HG03571 (cell line): Measurements from ENCODE around the gene KNSTRN.

Experiments
- ATAC-seq: cut with Tn5 transposase; IDR thresholded peaks from one replicate; pipeline ENCODE4 v1.9.1; 2021; ENCODE audit not compliant: unreplicated experiment

The KNSTRN gene

GRCh38 chr15:40428185-40428584 lies 45.7 kb downstream of the KNSTRN start:
- no peak for ATAC-seq

DNA sequence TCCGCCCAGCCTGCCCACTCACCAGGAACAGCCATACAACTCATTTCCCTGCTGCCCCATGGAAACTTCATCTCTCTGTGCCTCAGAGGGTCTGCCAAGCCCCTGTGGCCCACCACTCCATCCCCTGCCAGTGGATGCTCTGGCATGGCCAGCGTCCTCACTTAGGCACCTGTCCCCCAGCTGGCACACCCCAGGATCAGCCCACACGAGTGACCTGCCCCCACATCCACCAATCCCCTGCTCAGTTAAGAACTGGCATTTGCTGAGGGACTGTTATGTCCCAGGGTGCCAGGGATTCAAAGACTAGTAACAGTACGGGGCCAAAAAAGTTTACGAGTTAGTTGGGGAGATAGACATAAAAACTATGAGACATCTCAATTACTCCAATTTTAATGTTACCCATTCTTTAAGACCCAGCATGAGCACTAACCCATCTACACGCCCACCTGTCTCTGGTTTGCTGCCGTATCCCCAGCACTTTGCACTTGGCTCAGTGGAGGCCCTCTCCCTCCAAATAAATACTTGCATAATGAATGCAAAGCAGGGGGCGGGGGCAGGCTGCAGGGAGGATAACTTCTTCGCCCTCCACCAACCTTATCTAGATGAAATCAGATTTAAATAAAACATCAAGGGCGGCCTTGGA lies 46.7 kb downstream of the KNSTRN start:
- ATAC-seq, result no peak

- ATAC-seq, result no peak
Measured at GRCh38 chr15:40430271-40430805, 47.8 kb downstream of the KNSTRN start.

- no peak for ATAC-seq
Measured at GRCh38 chr15:40435023-40435709, 52.6 kb downstream of the KNSTRN start.

- no peak for ATAC-seq
Measured at GRCh38 chr15:40435710-40436089, 53.2 kb downstream of the KNSTRN start.

DNA sequence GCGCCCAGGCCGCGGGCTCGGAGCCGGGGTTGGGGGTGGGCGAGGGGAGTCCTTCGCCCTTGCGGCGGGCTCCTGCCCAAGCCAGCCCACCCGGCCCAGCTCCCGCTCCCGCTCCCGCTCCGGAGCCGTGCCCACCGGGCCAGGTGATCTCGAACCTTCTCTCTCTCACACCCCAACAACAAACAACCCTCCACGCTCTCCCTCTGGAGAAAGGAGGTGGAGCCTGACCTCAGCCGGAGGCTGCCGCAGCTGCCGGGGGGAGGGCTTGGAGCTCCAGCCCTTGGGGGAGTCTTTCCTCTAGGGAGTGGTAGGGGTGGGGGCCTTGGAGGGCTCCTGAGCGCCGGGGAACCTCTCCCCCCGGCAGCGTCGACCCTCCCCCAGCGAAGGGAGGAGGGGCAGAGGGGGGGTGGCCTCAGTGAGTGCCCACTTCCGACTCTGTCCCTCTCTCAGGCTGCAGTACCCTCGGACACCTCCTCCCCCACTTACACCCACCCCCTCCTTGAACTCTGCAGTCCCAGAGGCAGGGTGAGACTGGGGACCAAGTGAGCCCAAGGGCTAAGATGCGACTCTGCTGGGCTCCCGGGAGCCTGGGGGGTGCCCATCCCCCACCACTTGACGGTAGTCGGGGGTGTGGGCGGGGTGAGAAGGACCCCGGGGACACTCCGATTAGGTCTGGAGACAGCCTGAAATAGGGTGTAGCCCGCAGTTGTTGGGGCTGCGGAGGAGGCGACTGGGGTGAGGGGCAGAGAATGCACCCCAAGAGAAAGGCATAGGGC lies 53.8 kb downstream of the KNSTRN start:
- no peak for ATAC-seq

- no peak for ATAC-seq
Measured at GRCh38 chr15:40436892-40437751, 54.6 kb downstream of the KNSTRN start.

DNA sequence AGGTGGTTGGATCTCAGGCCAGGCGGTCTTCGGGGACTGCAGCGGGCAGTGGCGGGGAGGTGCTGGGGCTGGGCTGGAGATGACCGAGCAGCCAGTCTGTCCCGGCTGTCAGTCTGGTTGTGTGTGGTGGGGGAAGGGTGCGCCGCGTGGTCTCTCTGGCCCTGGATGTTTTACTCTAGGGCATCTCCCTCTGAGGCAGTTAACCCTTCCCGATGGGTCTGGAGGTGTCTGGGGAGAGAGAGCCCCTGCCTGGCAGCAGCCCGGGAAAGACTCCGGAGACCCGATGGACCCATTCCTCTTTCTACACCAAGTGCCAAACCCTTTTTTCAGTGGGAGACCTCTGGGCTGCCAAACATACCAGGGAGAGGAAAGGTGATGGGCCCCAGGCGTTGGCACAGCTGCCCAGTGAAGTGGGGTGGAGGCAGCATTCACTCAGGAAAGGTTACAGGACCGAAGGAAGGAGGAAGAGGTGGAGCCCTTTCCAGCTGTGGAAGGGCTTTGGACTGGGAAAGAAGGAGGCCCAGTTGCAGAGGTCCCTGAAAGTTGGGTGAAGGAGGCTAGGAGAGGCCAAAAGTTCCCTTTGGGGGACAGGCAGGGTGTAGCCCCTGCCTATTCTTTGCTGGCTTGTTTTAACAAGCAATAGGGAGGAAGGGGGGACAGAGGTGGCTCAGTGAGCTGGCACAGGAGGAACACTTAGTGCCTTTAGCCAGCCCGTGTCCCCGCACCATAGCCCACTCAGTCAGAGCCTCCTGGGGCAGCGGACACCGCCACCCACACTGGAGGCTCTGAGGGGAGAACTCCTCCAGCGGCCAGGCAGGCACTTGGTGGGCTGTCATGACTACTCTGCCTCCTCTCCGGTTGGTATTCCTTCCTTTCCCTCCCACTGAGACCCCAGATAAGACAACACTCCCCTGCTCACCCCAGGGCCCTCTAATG lies 55.5 kb downstream of the KNSTRN start:
- no peak for ATAC-seq

DNA sequence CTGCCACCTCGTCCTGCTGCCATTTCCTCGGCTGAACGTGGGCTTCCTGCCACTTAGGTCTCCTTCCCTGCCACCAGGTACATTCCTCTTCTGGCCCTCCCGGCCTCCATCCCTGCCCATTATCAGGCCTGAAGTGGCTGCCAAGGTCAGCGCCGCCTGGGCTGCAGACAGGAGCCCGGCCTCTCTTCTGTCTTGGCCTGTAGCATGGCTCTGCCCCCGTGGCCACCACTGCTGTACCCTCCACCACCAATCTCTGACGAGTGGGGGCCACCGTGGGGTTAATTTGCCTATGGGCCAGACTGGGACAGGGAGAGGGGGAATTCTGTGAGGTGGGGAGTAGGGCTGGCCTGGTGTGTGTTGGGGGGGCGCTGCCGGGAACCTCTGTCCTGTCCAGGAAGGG lies 56.2 kb downstream of the KNSTRN start:
- no peak for ATAC-seq

- no peak for ATAC-seq
Measured at GRCh38 chr15:40439461-40439959, 57.0 kb downstream of the KNSTRN start.

DNA sequence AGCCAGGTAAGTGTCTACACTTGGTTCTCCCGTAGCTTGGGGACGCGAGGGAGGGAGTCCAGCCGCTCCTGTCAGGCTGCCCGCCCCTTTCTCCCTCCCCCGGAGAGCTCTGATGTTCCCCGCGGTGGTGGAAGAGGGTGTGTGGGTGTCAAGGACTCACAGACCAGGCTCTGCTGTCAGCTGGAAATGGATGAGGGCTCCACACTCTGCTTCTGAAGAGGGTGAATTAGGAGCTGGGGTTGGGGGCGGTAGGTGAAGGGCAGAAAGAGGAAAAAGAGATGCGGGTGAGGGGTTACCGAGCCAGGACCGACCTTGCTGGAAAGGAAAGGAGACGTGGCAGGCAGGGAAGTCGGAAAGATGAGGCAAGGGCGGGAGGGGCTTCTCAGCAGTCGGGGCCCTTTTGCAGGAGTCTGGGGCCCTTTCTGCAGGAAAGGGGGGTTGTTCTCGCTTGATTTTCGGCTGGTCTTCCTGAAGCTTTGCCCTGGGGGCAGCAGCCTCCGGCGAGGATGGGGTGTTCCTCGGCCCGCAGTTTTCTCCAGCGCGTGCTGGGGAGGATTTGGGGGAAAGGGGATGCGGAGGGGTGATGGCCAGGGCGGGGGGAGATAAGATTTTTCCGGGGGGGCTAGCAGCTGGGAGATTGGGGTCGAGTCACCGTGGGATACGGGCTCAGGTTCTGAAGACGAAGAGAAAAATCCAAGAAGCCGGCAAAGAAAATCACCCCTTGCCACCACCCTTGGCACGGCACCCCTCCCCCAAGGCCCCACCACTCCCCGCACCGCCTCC lies 57.6 kb downstream of the KNSTRN start:
- no peak for ATAC-seq

DNA sequence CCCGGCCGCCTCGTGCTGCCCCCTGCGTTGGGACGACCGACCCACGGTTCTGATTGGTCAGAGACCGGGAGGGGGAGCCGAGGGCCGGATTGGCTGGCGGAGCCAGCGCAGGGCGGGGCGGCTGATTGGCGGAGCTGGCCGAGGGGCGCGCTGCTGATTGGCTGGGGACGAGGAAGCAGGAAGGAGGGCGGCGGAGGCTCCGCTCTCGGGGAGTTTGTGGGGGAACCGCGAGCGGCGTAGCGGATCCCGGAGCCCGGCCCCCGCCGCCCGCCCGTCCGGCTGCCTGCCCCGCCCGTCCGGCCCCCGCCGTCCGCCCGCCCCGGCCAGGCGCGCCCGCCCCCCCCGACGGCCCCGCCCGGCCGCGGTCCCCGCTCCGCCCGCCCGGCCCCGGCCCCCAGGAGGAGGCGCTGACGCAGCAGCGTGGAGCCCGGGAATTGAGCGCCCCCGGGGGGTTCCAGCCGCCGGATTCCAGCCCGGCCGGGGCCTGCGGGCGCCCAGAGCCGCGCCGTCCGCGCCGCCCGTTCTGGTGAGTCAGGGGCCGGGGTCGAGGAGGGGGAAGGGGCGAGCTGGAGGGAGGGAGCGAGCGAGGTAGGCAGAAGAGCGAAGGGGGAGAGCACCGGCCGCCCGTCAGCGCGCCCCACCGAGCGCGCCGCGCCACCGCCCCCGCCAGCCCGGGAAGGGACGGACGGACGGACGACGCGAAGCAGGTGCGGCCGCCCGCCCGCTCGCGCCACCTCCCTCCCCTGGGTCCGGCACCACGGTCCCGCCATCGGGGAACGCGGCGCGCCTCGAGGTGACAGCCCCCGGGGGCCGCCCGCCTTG lies 58.4 kb downstream of the KNSTRN start, which contains the start of gene BAHD1:
Gene BAHD1 (plus strand): TSS at position 211 of the 822 bp plus-strand sequence. CDS start 17,512 bp downstream, outside the sequence.
- peak; percentile 88 for ATAC-seq

- ATAC-seq, result no peak
Measured at GRCh38 chr15:40441565-40442531, 59.3 kb downstream of the KNSTRN start.

DNA sequence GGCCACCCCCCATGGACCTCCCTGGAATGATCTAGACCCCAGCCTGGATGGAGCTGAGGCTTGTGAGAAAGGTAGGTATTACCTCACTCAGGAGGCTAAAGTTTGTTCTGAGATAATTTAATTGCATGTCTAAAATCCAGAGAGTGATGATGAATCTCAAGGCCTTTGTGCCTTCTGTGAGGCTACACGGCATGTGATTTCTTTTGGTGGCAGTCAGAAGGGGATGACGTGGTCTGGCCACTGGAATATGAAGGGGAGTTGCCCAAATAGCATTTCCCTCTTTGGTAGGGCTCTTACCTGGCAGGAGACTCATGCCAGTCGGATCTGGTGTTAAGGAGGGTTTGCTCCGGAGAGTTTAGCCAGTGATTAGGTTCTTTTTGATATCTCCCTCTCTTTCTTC lies 60.7 kb downstream of the KNSTRN start:
- no peak for ATAC-seq

DNA sequence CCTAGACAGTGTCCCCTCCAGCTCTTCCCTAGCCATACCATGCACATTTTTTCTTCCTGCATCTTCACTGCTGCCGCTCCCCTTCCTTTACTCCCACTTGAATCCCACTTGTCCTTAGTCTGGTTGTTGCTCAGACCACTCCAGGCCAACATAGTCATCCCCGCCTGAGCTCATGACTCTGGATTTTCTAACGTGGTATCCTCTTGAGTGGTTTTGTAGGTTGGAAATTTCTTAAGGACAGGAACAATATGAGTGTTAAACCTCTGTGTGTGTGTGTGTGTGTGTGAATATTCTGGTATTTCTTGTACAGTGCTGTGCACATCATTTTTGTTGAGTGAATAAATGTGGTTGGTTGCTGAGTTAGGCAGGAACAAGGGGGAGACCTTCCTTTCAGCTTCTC lies 61.3 kb downstream of the KNSTRN start:
- no peak for ATAC-seq
